K562 (cell line): ENCODE results near the gene TRDN. TPM values are rescaled to one million over a fixed set of nuclear protein-coding genes. Genes with fewer than 3 reads are reported as not detected.

Experiments used
- ATAC-seq: fragments of 200-7000 bp; cut with Tn5 transposase; 3 replicates; pipeline ENCODE4 v1.9.1; 2020; ENCODE audit warnings: moderate library complexity
- BruUV-seq: library from RNA; stranded (reverse); fragments of 400-500 nt; replicated peaks from 2 replicates; lab custom pipeline; 2021; lab: Mats Ljungman, UMichigan
- CTCF ChIA-PET: fragments of 300-600 bp; formaldehyde crosslinking; extraction: SDS; loops from one replicate; lab custom pipeline; 2021; ENCODE audit warnings: low intra/inter-chr PET ratio; lab: Yijun Ruan, JAX
- POLR2A ChIA-PET: fragments of 300-600, 350-650 bp; sonication (Branson Sonifier 250); formaldehyde crosslinking; extraction: SDS; loops from one replicate; lab custom pipeline; 2021; ENCODE audit warnings: antibody characterized with exemption, inconsistent platforms; lab: Yijun Ruan, JAX
- DNase-seq, 4 experiments: peaks; one replicate each; pipeline versions ENCODE4 v3.0.0 to v3.0.0-alpha.2; 2011 to 2018; ENCODE audit warnings: low spot score in 3 of 4, mixed read lengths in 3 of 4; ENCODE audit errors: extremely low read depth in 1 of 4
- FAIRE-seq: peaks from 2 replicates; lab custom pipeline; 2011; peaks lifted over from hg19 to GRCh38; lab: Jason Lieb, UNC
- H2AFZ ChIP-seq: 2 replicates; pipeline ENCODE4 v1.6.0; 2011; ENCODE audit warnings: low read depth, low read length, control low read depth, inconsistent platforms
- H3K27ac ChIP-seq: fragments of 200-600 bp; 3 replicates; pipeline ENCODE4 v1.8.0; 2011; ENCODE audit warnings: low read depth, mild to moderate bottlenecking, control low read depth, inconsistent platforms, low read length, moderate library complexity, mixed read lengths; ENCODE audit errors: extremely low read depth
- H3K27me3 ChIP-seq, 2 experiments: fragments of 300-600 bp in 1 of 2; 2 replicates in 1 of 2; 3 replicates in 1 of 2; pipeline versions ENCODE4 v1.6.0 to v1.8.0; 2011; ENCODE audit warnings: inconsistent platforms in 2 of 2, low read length in 2 of 2, mild to moderate bottlenecking in 1 of 2, mixed read lengths in 1 of 2, moderate library complexity in 1 of 2; ENCODE audit not compliant: control insufficient read depth in 2 of 2, insufficient read depth in 2 of 2
- H3K36me3 ChIP-seq: fragments of 300-600 bp; 3 replicates; pipeline ENCODE4 v1.8.0; 2011; ENCODE audit warnings: mild to moderate bottlenecking, low read length, inconsistent platforms; ENCODE audit not compliant: control insufficient read depth, insufficient read depth
- H3K4me1 ChIP-seq, 2 experiments: fragments of 200-600 bp in 1 of 2; replicated peaks in 1 of 2; 2 replicates in 1 of 2; 3 replicates in 1 of 2; pipeline versions ENCODE4 v1.5.1 to v1.8.0; 2011; ENCODE audit warnings: inconsistent platforms in 2 of 2, low read length in 2 of 2, mild to moderate bottlenecking in 1 of 2, mixed read lengths in 1 of 2, moderate library complexity in 1 of 2; ENCODE audit not compliant: control insufficient read depth in 2 of 2, insufficient read depth in 2 of 2
- H3K4me2 ChIP-seq: 2 replicates; pipeline ENCODE4 v1.6.1; 2011; ENCODE audit warnings: low read length, control low read depth, inconsistent platforms, mixed read lengths; ENCODE audit not compliant: insufficient read depth
- H3K4me3 ChIP-seq: fragments of 200-600 bp; sonication (generic), shearing (Covaris generic); 2 replicates; pipeline ENCODE4 v1.5.1; 2016; ENCODE audit warnings: control low read depth, inconsistent platforms
- H3K79me2 ChIP-seq: fragments of 200-600 bp; 3 replicates; pipeline ENCODE4 v1.8.0; 2011; ENCODE audit warnings: low read length, inconsistent platforms; ENCODE audit not compliant: control insufficient read depth, insufficient read depth
- H3K9ac ChIP-seq, 2 experiments: 2 replicates each; pipeline versions ENCODE4 v1.6.0 to v1.6.1; 2011; ENCODE audit warnings: low read depth in 2 of 2, low read length in 2 of 2, control low read depth in 1 of 2, inconsistent platforms in 1 of 2, mild to moderate bottlenecking in 1 of 2, mixed read lengths in 1 of 2; ENCODE audit not compliant: insufficient read depth in 1 of 2
- H3K9me1 ChIP-seq: one replicate; pipeline ENCODE4 v1.6.0; 2011; ENCODE audit warnings: inconsistent platforms, mild to moderate bottlenecking, low read length, moderate library complexity; ENCODE audit not compliant: control insufficient read depth, insufficient read depth
- H3K9me3 ChIP-seq: replicated peaks from 2 replicates; pipeline ENCODE4 v1.5.1; 2011; ENCODE audit warnings: low read depth, low read length, inconsistent platforms; ENCODE audit not compliant: control insufficient read depth, insufficient read depth
- H4K20me1 ChIP-seq: replicated peaks from 2 replicates; pipeline ENCODE4 v1.6.1; 2011; ENCODE audit warnings: low read length, inconsistent platforms, mixed read lengths; ENCODE audit not compliant: control insufficient read depth, insufficient read depth
- CBFA2T2 ChIP-seq: fragments of 450-650 bp; conservative IDR thresholded peaks from 2 replicates; pipeline ENCODE4 v1.6.1; 2017; ENCODE audit warnings: mild to moderate bottlenecking
- CGGBP1 ChIP-seq: fragments of 250-450 bp; sonication (Bioruptor Pico); IDR thresholded peaks from 2 replicates; pipeline ENCODE4 v1.9.0; 2021; ENCODE audit warnings: mild to moderate bottlenecking
- CTBP1 ChIP-seq: fragments of 450-650 bp; IDR thresholded peaks from 2 replicates; pipeline ENCODE4 v1.6.1; 2016; ENCODE audit warnings: borderline replicate concordance
- ETV1 ChIP-seq: fragments of 450-650 bp; conservative IDR thresholded peaks from 2 replicates; pipeline ENCODE4 v1.6.1; 2016; ENCODE audit warnings: missing genetic modification characterization, control low read depth, low read depth, missing compliant biosample characterization
- GMEB1 ChIP-seq: fragments of 250-450 bp; sonication (Bioruptor Pico); IDR thresholded peaks from 2 replicates; pipeline ENCODE4 v1.4.0; 2020; ENCODE audit warnings: mild to moderate bottlenecking
- KHSRP ChIP-seq: fragments of 450-650 bp; IDR thresholded peaks from 2 replicates; pipeline ENCODE4 v1.6.1; 2017
- MECOM ChIP-seq: fragments of 250-450 bp; sonication (Bioruptor Pico); IDR thresholded peaks from 2 replicates; pipeline ENCODE4 v1.8.0; 2022; ENCODE audit warnings: inconsistent platforms
- MYBL2 ChIP-seq, 2 experiments: fragments of 450-650 bp in 1 of 2; sonication (generic) in 1 of 2; formaldehyde crosslinking in 1 of 2; IDR thresholded peaks; 2 replicates each; pipeline versions ENCODE4 v1.6.1 to v1.8.1; 2017 to 2022; ENCODE audit warnings: borderline replicate concordance in 1 of 2, inconsistent platforms in 1 of 2, low read depth in 1 of 2, mild to moderate bottlenecking in 1 of 2, missing genetic modification reagents in 1 of 2, moderate library complexity in 1 of 2
- PKNOX1 ChIP-seq: fragments of 450-650 bp; IDR thresholded peaks from 2 replicates; pipeline ENCODE4 v1.6.1; 2016
- TAF9B ChIP-seq: fragments of 450-650 bp; IDR thresholded peaks from 2 replicates; pipeline ENCODE4 v1.6.1; 2018; ENCODE audit warnings: mild to moderate bottlenecking; ENCODE audit not compliant: partially characterized antibody
- TGIF2 ChIP-seq: sonication (generic); formaldehyde crosslinking; IDR thresholded peaks from 2 replicates; pipeline ENCODE4 v1.8.1; 2022; ENCODE audit warnings: mild to moderate bottlenecking, missing genetic modification reagents, moderate library complexity
- ZBTB1 ChIP-seq: sonication (generic); formaldehyde crosslinking; IDR thresholded peaks from 2 replicates; pipeline ENCODE4 v1.8.1; 2023; ENCODE audit warnings: missing genetic modification reagents, low read depth, mild to moderate bottlenecking, borderline replicate concordance
- ZBTB33 ChIP-seq: sonication (generic); formaldehyde crosslinking; IDR thresholded peaks from 2 replicates; pipeline ENCODE4 v1.8.1; 2023; ENCODE audit warnings: mild to moderate bottlenecking, missing genetic modification reagents
- ZFX ChIP-seq: sonication (generic); formaldehyde crosslinking; IDR thresholded peaks from 2 replicates; pipeline ENCODE4 v1.8.0; 2022; ENCODE audit warnings: mild to moderate bottlenecking, missing genetic modification reagents, moderate library complexity
- ZSCAN32 ChIP-seq: fragments of 450-650 bp; formaldehyde crosslinking; IDR thresholded peaks from 2 replicates; pipeline ENCODE4 v1.4.0; 2020; ENCODE audit warnings: mild to moderate bottlenecking, moderate library complexity
- WGBS: fragments of 100-300 bp; shearing (Covaris generic); methylation state at CpG from one replicate; pipeline ENCODE4 v1.1.6; 2016; ENCODE audit warnings: low coverage, mixed read lengths; ENCODE audit not compliant: insufficient coverage; ENCODE audit errors: missing lambda C conversion rate; 5-methylcytosine and 5-hydroxymethylcytosine counted together
- in situ Hi-C: fragments of 300-500 bp; cut with MboI; formaldehyde crosslinking; loops from 4 replicates; pipeline ENCODE4 v1.15.0; 2018; ENCODE audit warnings: inconsistent platforms, mixed read lengths
- intact Hi-C: fragments of 100-400 bp; cut with micrococcal nuclease; formaldehyde crosslinking; loops from 2 replicates; pipeline ENCODE4 v1.14.2; 2022
- polyA plus RNA-seq, 8 experiments: library from polyadenylated mRNA; depleted of rRNA in 4 of 8; stranded (reverse) in 5 of 8; unstranded in 3 of 8; fragments of >200 nt; fragmentation: Nextera tagmentation in 2 of 8; fragmentation: Illumina TruSeq in 1 of 8; extraction: Ambion mirVana in 2 of 8; extraction: Trizol in 1 of 8; gene quantifications; 2 replicates each; pipeline versions ENCODE4 v1.2.1 to v1.2.3, GENCODE V29; 2011 to 2014; ENCODE audit warnings: inconsistent platforms in 1 of 8, missing spikeins in 1 of 8
- total RNA-seq, 7 experiments: library from RNA; depleted of rRNA in 6 of 7; stranded (reverse); fragments of >200 nt in 6 of 7; fragmentation: Illumina TruSeq in 2 of 7; extraction: Trizol in 2 of 7; gene quantifications; 2 replicates each; pipeline versions ENCODE4 v1.2.1 to v1.2.3, GENCODE V29; 2011 to 2021; ENCODE audit warnings: low replicate concordance in 1 of 7

The TRDN gene
- total and polyA plus RNA-seq, 9 of the 15 experiments (the other 6 are each of a cell fraction or from before 2014, with no cell fraction given): 0.05 to 0.50 (median 0.16) TPM

- FAIRE-seq: no peak
- BruUV-seq: no TSS peak
- Histone ChIP-seq H3K9me3 (no peaks in the 10 kb centered on the region), H4K20me1 (no peaks in the 10 kb centered on the region), H3K4me3 (no peak overlapping the region), H3K4me2 (no peak overlapping the region), H3K4me1 (no peaks in the 10 kb centered on the region; a peak in 1 of 5 replicates), H3K9ac (no peak overlapping the region), H2AFZ (no peak overlapping the region), H3K27ac (no peak overlapping the region), H3K27me3 (no peaks in the 10 kb centered on the region), H3K9me1 (no peaks in the 10 kb centered on the region), H3K79me2 (no peaks in the 10 kb centered on the region), H3K36me3 (no peaks in the 10 kb centered on the region)
- intact Hi-C loops (no loop called here), in situ Hi-C loops (no loop called here)
- CTCF ChIA-PET: interaction anchor here (0.7 kb wide), 1 partner anchor 45 kb away, joined by 3 read pairs; no protein-coding TSS in a partner anchor
- WGBS: 21% methylated on average over 2 of the region's 2 CpGs
- no peak for ATAC-seq
- POLR2A ChIA-PET: no interaction called here
- TF ChIP-seq ETV1 (tag) (no peak), ZBTB33 (CRISPR knock-in tag) (no peak), MECOM (CRISPR knock-in tag) (no peak), CGGBP1 (CRISPR knock-in tag) (no peak), TGIF2 (CRISPR knock-in tag) (no peak), PKNOX1 (no peak), MYBL2 (IDR thresholded peaks at IDR 0.05; ENCODE audit: low read depth) (no peak), MYBL2 (CRISPR knock-in tag; IDR thresholded peaks at IDR 0.05; ENCODE audit: borderline replicate concordance) (no peak), CTBP1 (no peak), KHSRP (no peak), GMEB1 (CRISPR knock-in tag) (no peak), ZFX (no peak), CBFA2T2 (no peak), TAF9B (no peak), ZSCAN32 (CRISPR knock-in tag) (no peak), ZBTB1 (CRISPR knock-in tag) (no peak)
- no peak for DNase-seq
These were observed 44.3 kb downstream of the TRDN start for GRCh38 chr6:123592426-123592825.
